GM18873 (cell line): ENCODE data around the gene RUNDC3A.
"Not testable (repeated sequence)": the region's sequence is repeated elsewhere in the genome, so short reads cannot be mapped to it uniquely, and the experiment has no call there.

Experiments
- ATAC-seq: cut with Tn5 transposase; IDR thresholded peaks from one replicate; pipeline ENCODE4 v1.9.1; 2021; ENCODE audit warnings: mild to moderate bottlenecking, moderate library complexity, moderate number of reproducible peaks; ENCODE audit not compliant: unreplicated experiment, low FRiP score

RUNDC3A gene

DNA sequence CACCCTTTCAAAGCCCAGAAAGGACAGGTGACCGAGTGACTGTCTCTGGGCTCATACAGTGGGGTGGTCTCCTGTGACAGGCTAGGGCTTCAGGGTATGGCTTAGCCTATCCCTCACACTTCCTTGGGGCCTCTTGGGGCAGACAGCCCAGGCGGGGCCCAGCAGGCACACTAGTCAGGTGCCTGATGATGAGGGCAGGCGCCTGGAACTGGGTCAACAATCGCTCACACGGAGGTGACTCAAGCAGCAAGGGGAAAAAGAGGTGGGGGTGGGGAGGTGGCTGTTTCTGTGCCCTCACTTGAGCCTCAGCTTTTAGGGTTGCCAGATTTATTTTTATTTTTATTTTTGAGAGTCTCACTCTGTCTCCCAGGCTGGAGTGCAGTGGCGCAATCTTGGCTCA, 30.3 kb downstream of the RUNDC3A start:
- ATAC-seq = no peak

DNA sequence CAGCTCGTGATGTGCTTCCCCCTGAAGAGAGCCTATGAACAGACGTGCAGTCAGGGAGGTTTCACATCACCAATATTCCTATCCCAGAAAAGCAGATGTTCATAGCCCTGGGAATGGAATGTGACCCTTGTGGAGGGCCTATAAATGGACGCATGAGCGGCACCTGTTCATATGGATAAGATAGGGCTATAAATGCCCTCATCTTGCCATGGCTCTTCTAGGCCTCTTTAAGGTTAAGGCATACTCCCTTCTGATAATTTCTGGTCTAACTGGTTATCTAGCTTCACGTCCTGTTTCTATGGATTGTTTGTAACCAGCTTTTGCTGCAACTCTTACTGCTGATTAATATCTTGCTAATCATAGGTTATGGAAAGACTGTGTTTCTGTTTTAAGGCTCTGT, 32.2 kb downstream of the RUNDC3A start:
- ATAC-seq = not testable (repeated sequence)

DNA sequence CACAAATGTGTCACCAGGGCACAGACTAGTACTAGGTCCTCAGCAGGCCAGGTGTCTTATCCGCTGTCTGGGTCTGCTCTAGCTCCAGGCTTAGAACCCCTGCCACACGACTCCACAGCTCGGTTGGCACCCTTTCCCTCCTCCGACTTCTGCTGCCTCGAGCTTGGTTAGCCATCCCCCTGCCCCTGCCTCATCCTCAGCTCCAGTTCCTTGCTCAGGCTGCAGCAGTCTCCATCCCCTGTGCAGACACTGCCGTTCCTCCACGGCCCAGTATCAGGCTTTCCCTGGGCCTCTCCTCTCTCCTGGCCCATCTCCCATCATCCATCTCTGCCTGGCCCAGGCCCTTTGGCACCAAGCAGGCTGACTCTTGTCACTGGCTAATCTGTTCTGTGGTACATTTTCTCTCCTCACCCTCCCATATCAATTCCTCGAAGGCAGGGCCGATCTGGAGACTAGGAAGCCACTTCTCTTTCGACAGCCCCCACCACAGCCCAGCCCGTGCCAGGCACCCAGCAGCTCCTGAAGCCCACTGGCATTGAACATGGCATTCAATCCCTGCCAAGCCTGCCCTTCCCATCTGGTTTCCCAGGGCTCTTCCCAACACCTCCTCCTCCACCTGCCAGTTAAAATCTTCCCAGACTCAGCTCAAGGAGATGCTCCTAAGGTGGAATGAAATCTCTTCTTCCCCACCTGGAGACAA, 35.3 kb downstream of the RUNDC3A start:
- no peak for ATAC-seq

DNA sequence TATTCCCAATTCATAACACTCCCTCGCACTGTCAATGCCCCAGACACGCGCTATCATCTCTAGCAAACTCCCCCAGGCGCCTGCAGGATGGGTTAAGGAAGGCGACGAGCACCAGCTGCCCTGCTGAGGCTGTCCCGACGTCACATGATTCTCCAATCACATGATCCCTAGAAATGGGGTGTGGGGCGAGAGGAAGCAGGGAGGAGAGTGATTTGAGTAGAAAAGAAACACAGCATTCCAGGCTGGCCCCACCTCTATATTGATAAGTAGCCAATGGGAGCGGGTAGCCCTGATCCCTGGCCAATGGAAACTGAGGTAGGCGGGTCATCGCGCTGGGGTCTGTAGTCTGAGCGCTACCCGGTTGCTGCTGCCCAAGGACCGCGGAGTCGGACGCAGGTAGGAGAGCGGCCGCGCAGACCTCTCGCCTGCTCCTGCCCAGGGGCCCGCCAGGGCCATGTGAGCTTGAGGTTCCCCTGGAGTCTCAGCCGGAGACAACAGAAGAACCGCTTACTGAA, 36.6 kb downstream of the RUNDC3A start, which contains the start of gene GRN:
TSS of gene GRN (plus strand) at position 364 of the 515 bp plus-strand sequence. CDS start 3,863 bp downstream, outside the sequence.
- peak; percentile 56 for ATAC-seq

DNA sequence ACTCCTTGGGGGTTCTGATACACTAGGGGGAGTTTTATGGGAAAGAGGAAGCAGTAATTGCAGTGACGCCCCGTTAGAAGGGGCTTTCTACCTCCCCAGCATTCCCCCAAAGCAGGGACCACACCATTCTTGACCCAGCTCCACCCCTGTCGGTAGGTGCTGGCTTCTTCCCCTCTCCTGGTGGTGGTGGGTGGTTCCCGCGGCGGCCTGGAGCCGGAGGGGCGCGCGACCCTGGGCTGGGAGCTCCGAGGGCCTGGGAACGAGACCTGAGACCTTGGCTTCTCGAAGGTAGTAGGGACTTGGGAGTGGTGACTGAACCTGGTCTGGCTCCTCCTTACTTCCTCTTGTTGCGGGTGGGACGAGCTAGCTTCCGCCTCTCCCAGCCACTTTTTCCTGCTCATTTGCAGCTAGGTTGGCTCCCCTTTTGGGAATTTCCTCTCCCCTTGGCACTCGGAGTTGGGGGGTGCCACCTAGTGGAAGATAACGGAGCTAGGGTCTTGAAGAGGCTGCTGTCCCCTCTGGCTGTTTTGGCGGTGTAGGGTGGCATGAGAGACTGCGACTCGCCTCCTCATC, 37.1 kb downstream of the RUNDC3A start:
- ATAC-seq = no peak

DNA sequence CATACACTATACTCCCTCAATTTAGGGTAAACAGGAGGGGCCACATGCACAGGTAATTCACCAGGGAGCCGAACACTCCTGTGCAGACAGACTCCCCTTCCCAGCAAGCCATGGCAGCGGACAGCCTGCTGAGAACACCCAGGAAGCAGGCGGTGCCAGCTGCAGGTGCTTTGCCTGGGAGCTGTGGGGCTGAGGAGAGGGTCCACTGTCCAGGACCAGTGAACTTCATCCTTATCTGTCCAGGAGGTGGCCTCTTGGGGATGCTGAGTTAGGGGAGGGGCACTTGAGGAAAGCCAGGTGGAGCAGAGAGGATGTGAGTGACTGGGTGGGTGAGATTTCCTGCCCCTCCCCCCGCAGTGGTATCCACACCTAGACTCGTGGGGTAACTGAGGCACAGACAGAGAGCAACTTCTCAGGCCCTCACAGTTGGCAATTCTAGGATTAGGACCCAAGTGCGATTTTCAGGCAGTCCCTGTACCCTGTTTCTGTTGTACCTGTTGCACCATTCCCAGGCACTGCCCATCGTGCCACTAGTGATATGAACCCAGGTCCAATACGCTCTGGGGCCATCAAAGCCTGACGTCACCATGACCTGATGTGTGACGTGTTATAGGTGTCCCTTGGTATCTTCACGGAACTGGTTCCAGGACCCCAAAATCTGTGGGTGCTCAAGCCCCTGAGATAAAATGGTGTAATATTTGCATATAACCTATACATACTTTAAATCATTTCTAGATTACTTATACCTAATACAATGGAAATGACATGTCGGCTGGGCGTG, 37.9 kb downstream of the RUNDC3A start:
- ATAC-seq = no peak

DNA sequence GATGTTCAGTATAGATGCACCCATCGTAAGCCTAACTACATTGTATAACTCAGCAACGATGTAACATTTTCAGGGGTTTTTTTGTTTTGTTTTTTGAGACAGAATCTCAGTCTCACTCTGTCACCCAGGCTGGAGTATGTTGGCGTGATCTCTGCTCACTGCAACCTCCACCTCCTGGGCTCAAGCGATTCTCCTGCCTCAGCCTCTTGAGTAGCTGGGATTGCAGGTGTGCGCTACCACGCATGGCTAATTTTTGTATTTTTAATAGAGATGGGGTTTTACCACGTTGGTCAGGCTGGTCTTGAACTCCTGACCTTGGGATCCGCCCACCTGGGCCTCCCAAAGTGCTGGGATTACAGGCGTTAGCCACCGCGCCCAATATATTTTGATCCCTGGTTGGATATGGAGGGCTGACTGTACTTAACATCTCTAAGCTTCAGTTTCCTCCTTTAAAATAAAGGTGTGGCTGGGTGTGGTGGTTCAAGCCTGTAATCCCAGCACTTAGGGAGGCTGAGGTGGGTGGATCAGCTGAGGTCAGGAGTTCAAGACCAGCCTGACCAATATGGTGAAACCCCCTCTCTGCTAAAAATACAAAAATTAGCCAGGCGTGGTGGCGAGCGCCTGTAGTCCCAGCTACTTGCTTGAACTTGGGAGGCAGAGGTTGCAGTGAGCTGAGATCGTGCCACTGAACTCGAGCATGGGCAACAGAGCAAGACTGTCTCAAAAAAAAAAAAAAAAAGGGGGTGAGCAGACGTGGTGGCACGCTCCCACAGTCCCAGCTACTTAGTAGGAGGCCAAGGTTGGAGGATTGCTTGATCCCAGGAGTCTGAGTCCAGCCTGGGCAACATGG, 39.0 kb downstream of the RUNDC3A start:
- ATAC-seq = peak; percentile 1

DNA sequence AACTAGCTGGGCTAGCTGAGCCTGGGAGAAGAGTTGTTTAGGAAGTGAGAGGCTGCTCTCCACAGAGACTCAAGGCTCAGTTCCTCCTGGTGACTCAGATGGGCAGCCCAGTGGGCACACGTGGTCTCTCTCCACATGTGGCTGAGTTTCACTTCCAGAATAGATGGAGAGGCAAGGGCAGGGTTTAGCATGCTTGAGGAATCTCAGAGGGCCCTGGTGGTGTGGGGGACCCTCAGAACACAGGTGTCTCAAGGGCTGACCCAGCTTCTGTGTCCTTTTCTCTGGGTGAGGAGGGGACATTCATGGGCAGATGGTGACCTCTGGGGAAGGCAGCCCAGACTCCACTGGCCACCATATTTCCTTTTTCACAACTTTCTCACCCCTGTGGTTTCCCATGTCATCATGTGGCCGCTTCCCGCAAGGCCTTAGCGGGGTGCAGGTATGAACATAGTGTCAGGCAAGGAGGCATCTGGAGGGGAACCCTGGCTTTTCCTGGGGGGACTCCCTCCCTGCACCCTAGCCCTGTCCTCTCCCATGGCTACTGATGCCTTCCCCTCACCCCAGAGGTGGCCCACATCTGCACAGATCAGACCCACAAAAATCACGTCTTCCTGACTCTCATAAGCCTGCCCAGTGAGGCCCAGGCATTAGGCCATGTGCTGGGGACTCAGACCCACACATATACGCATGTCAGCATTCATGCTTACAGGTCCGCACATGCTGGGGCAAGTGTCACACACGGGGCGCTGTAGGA, 40.0 kb downstream of the RUNDC3A start:
- peak; percentile 37 for ATAC-seq

DNA sequence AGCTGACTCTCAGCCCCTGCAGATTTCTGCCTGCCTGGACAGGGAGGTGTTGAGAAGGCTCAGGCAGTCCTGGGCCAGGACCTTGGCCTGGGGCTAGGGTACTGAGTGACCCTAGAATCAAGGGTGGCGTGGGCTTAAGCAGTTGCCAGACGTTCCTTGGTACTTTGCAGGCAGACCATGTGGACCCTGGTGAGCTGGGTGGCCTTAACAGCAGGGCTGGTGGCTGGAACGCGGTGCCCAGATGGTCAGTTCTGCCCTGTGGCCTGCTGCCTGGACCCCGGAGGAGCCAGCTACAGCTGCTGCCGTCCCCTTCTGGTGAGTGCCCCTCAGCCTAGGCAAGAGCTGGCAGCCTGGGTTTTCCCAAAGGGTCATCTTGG, 40.6 kb downstream of the RUNDC3A start:
- ATAC-seq = no peak

DNA sequence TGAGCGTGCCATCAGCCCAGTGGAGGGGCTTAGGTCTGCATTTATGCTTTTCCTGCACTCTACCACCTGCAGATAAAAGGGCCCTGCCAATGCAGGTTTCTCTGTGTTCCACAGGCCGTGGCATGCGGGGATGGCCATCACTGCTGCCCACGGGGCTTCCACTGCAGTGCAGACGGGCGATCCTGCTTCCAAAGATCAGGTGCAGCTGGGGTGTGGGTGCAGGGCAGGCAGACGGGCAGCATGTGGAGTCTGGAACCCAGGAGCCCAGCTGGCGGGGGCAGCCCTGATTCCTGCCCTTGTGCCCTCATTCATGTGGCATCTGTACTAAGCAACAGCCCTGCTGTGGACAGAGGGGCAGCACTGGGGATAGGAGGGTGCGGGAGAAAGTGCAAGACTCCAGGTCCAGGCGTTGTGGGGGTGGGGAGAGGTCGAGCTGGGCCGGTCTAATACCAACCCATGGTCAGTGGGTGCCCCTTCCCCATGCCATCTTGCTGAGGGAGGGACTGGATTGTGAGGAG, 41.2 kb downstream of the RUNDC3A start:
- ATAC-seq = no peak

DNA sequence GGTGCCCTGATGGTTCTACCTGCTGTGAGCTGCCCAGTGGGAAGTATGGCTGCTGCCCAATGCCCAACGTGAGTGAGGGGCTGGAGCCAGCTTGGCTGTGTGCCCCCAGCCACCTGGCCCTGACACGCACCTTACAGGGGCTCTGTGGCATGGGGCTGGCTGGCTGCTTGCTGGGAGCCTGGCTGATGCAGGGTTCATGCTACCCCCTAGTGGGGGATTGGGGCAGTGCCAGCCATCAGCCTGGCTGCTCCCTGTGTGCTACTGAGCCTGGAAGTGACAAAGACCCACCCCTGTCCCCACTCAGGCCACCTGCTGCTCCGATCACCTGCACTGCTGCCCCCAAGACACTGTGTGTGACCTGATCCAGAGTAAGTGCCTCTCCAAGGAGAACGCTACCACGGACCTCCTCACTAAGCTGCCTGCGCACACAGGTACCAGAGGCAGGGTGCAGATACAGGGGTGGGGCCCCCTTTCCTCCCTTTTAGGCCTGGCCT, 42.4 kb downstream of the RUNDC3A start:
- ATAC-seq = no peak

DNA sequence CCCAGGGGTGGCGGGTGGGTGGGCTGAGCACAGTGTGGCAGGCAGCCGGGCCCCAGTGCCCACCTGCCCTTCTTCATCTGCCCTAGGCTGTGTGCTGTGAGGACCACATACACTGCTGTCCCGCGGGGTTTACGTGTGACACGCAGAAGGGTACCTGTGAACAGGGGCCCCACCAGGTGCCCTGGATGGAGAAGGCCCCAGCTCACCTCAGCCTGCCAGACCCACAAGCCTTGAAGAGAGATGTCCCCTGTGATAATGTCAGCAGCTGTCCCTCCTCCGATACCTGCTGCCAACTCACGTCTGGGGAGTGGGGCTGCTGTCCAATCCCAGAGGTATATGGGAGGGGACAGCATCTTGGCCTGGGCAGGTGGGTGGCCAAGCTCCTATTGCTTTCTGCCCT, 43.1 kb downstream of the RUNDC3A start:
- ATAC-seq = no peak

DNA sequence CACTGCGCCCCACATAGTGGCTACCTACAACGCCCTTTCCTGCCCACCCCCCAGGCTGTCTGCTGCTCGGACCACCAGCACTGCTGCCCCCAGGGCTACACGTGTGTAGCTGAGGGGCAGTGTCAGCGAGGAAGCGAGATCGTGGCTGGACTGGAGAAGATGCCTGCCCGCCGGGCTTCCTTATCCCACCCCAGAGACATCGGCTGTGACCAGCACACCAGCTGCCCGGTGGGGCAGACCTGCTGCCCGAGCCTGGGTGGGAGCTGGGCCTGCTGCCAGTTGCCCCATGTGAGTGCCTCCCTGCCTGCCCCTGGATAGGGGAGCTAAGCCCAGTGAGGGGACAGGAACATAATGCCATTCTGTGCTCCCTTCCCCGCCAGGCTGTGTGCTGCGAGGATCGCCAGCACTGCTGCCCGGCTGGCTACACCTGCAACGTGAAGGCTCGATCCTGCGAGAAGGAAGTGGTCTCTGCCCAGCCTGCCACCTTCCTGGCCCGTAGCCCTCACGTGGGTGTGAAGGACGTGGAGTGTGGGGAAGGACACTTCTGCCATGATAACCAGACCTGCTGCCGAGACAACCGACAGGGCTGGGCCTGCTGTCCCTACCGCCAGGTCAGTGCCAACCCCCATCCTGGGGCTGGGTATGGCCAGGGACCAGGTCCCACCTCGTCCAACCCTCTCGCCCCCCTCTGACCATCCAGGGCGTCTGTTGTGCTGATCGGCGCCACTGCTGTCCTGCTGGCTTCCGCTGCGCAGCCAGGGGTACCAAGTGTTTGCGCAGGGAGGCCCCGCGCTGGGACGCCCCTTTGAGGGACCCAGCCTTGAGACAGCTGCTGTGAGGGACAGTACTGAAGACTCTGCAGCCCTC, 43.8 kb downstream of the RUNDC3A start:
- no peak for ATAC-seq

DNA sequence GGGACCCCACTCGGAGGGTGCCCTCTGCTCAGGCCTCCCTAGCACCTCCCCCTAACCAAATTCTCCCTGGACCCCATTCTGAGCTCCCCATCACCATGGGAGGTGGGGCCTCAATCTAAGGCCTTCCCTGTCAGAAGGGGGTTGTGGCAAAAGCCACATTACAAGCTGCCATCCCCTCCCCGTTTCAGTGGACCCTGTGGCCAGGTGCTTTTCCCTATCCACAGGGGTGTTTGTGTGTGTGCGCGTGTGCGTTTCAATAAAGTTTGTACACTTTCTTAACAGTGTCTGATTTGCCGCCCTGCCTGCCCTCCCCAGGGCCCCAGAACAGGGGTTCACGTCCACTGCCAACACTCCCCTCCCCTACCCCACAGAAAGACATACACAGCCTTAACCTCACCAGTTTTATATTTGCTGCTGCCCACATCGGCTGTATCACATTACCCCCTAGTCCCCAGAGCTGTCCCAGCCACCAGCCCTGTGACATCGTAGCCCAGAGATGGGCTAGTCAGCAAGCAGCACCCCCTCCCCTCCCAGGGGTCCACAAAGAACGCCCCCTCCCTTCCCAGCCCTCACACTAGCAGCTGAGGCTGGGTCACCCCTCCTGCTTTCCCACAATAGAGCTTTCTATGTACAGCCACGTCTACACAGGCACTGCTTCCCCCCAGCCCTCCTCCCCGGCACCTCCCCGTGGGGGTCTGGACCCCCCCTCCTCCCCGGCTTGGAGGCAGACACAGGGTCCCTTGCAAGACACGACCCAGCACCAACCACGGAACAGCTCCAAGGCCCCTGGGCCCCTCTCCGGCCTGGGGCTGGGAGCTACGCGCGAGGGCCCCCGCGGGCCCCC, 44.6 kb downstream of the RUNDC3A start:
- no peak for ATAC-seq

DNA sequence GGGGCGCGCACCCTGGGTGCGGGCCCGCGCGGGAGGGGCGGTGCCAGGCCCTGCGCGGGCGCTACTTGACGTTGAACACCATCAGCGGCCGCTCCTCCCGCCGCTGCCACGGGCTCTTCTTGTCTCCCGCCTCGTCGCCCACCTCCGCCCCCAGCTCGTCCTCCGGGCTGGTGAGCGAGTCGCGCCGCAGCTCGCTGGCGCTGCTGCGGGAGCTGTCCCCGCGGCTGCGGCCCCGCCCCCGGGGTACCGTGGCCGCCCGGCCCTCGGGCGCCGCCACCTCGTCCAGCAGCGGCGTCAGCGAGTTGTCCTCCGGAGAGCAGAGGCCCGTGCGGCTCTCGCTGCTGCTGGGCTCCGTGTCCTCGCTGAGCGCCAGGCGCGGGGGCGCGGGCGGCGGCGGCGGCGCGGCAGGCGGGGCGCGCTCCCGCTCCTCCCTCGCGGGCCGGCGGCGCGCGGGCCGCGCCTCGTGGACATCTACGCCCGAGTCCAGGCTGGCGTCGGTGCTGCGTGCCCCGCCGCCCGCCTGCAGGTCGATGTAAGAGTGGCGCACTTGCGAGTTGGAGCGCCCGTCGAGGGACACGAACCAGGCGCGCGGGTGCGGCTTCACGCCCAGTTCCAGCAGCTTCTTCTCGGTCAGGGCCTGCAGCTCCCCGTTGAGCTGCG, 45.4 kb downstream of the RUNDC3A start:
- no peak for ATAC-seq

DNA sequence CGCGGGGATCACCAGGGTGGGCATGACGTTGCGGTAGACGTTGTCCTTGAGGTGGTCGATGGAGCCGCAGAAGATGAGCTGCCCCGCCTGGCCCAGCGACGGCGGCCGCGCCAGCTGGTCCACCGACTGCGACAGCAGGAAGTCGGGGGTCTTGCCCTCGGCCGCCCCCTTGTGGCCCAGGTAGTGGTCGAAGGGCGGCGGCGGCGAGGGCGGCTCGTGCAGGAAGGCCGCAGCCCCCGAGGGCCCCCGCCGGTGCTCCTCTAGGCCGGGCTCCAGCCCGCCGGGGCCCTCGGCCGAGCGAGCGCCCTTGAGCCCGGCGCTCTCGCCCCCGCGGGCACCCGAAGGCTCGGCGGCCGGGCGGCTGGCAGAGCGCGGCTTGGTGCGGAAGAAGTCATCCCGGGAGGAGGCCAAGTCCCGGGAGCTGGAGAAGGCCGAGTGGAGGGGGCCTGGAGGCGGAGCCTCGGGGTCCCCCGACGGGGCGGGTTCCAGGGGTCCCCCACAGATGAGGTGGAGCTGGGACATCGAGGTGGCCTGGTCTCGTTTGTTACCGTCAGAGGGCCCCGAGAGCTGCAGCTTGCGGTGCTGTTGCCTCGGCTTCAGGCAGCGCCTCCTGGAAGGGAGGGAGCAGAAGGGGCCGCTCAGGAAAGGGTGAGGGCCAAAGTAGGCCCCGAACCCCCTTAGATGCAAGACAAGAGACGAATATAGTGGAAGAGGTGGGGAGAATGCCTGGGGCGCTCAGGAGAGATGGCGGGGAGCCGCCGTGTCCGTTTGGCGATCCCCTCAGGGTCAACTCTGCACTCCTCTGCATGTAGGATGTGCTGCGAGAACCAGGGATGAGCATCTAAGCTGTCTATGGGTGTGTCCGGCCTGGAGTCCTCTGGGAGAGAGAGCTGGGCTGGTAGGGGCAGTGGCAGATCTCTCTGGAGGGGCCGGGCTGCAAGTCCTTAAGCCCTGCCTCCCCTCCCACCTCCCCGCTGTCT, 46.5 kb downstream of the RUNDC3A start:
- no peak for ATAC-seq
